Colonic mucosa (tissue), 4 donors: ENCODE data around the gene SLPI. TPM values are rescaled to one million over a fixed set of nuclear protein-coding genes. Genes with fewer than 3 reads are reported as not detected.

Source experiments
- DNase-seq: peaks from one replicate; pipeline ENCODE4 v3.0.0-alpha.2; 2020
- H3K27ac ChIP-seq: fragments of 200-600 bp; one replicate; pipeline ENCODE4 v1.8.0; 2021
- H3K27me3 ChIP-seq: fragments of 200-600 bp; one replicate; pipeline ENCODE4 v1.8.0; 2021
- H3K36me3 ChIP-seq: fragments of 200-600 bp; one replicate; pipeline ENCODE4 v1.8.0; 2021
- H3K4me1 ChIP-seq: fragments of 200-600 bp; one replicate; pipeline ENCODE4 v1.8.0; 2021; ENCODE audit warnings: mild to moderate bottlenecking
- H3K4me3 ChIP-seq: fragments of 200-600 bp; one replicate; pipeline ENCODE4 v1.8.0; 2021
- H3K9ac ChIP-seq, 2 donors: one replicate each; pipeline ENCODE4 v1.7.0; 2013; ENCODE audit warnings: control low read depth in 2 of 2, low read depth in 2 of 2, low read length in 2 of 2
- H3K9me3 ChIP-seq: fragments of 200-600 bp; one replicate; pipeline ENCODE4 v1.8.0; 2021
- intact Hi-C: fragments of 100-400 bp; cut with DNase I; formaldehyde crosslinking; loops from one replicate; pipeline ENCODE4 v1.14.1; 2022
- total RNA-seq, 2 donors: library from RNA; stranded (reverse); fragmentation: NEBNext Ultra II Directional in 1 of 2; extraction: Animal tissue kit (Norgen Biotek cat#: 25700) in 1 of 2; gene quantifications; one replicate each; pipeline ENCODE4 v1.2.1, GENCODE V29; 2021
- TF ChIP-seq, protein P1 (sequence below): fragments of 200-600 bp; IDR thresholded peaks from one replicate; pipeline ENCODE4 v1.8.0; 2022; ENCODE audit warnings: antibody characterized with exemption, mild to moderate bottlenecking
- donor health status: healthy.
- donor health status: DM: no; HTN: no; CAD: no.
- donor health status: DM: no; HTN: no; CAD: no.

SLPI gene
- total RNA-seq, 2 donors from 2014 or later = 109 to 113 TPM

DNA sequence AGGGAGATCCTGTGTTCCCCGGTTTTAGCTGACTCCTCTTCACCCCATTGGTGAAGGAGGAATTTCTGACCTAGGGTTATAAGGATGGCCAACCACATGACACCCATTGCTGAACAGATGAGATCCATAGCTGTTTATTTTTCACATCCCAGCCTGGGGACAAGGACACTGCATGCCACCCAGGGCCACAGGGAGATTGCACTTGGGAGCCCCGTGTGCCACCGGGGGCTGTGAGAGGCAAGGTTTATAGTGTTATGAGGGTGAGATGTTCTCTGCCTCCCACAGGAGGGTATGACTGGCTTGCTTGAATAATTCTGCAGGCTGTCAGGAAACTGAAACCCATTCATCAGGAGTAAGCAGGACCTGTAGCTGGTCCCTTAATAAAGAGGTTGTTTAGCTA, 14.7 kb upstream of the SLPI start:
- TF ChIP-seq, protein P1, sequence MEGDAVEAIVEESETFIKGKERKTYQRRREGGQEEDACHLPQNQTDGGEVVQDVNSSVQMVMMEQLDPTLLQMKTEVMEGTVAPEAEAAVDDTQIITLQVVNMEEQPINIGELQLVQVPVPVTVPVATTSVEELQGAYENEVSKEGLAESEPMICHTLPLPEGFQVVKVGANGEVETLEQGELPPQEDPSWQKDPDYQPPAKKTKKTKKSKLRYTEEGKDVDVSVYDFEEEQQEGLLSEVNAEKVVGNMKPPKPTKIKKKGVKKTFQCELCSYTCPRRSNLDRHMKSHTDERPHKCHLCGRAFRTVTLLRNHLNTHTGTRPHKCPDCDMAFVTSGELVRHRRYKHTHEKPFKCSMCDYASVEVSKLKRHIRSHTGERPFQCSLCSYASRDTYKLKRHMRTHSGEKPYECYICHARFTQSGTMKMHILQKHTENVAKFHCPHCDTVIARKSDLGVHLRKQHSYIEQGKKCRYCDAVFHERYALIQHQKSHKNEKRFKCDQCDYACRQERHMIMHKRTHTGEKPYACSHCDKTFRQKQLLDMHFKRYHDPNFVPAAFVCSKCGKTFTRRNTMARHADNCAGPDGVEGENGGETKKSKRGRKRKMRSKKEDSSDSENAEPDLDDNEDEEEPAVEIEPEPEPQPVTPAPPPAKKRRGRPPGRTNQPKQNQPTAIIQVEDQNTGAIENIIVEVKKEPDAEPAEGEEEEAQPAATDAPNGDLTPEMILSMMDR = no peak
- DNase-seq = no peak
- Histone ChIP-seq H3K27ac (no peak overlapping the region), H3K4me3 (no peak overlapping the region), H3K4me1 (no peaks in the 10 kb centered on the region), H3K27me3 (no peaks in the 10 kb centered on the region), H3K9me3 (no peaks in the 10 kb centered on the region), H3K36me3 (no peaks in the 10 kb centered on the region), H3K9ac (no peak overlapping the region)
- intact Hi-C loops = no loop called here

DNA sequence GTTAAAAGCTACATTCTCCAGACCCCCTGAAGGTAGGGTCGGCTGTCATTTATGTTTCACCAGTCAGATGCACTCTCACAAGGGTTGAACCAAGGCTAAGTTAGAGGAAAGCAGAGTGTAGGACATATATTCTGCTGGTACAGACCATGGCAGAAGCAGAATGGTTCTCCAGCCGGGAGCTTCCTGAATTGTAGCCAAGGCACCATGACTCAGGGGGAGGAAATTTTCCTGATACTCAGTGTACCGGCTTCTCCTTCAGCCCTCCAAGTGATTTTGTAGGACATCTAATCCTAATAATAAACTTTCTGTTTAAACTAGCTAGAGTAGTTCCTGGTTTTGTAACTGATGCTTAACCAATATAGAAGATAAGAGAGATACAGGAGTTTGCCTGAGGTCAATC, 14.2 kb upstream of the SLPI start:
- DNase-seq = no peak
- Histone ChIP-seq H3K36me3 (no peaks in the 10 kb centered on the region), H3K9ac (no peak overlapping the region), H3K27me3 (no peaks in the 10 kb centered on the region), H3K27ac (no peak overlapping the region), H3K9me3 (no peaks in the 10 kb centered on the region), H3K4me3 (no peak overlapping the region), H3K4me1 (no peaks in the 10 kb centered on the region)
- intact Hi-C loops = no loop called here
- TF ChIP-seq, protein P1 = no peak

DNA sequence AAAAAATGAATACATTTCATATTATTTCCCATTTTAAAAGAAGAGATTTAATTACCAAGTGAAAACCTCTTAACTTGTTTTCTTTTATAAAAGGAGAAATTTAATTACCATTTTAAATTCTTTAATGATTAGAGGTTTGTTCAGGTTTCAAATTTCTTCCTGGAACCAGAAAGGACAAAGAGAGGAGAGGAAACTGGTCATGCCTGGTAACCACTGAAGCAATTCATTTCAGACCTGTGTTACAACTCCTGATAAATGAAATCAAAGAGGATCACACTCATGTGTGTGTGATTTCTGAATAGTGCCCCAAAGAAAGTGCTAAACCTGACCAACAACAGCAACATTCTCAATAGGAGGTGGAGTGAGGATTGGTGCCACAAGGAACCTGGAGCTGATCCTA, 12.6 kb upstream of the SLPI start:
- Histone ChIP-seq H3K36me3 (no peaks in the 10 kb centered on the region), H3K27me3 (no peaks in the 10 kb centered on the region), H3K27ac (no peak overlapping the region), H3K9me3 (no peaks in the 10 kb centered on the region), H3K9ac (no peak overlapping the region), H3K4me3 (no peak overlapping the region), H3K4me1 (no peaks in the 10 kb centered on the region)
- intact Hi-C loops = no loop called here
- no peak for DNase-seq
- TF ChIP-seq, protein P1 = no peak

DNA sequence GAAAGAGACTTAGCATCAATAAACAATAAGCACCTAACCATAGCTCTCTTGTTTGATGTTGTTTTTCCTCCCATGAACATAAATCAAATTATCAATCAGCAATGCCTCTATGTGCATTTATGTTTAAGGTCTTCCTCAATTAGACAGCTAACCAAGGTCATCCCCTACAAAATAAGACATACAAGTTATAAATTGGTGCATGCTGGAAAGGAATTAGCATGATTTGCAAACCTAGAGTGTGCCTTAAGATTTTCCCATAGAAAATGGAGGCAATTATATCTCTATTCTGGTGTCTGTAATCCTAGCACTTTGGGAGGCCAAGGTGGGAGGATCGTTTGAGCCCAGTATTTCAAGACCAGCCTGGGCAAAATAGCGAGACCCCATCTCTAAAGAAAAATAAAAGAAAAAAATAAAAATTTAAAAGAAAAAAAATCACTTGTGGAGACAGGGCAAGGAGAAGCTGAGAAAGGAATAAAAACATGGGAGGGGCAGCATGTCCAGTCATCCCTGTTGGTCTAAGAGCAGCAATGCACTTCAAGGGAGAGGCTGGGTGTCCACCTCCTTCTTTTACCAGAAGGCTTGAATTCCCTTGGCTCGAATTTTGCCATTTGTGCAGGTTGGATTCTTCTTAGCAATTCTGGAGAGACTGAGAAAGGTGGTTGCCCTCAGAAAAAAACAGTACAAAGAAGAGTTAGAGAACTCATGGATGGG, 9.3 kb upstream of the SLPI start:
- intact Hi-C loops = no loop called here

DNA sequence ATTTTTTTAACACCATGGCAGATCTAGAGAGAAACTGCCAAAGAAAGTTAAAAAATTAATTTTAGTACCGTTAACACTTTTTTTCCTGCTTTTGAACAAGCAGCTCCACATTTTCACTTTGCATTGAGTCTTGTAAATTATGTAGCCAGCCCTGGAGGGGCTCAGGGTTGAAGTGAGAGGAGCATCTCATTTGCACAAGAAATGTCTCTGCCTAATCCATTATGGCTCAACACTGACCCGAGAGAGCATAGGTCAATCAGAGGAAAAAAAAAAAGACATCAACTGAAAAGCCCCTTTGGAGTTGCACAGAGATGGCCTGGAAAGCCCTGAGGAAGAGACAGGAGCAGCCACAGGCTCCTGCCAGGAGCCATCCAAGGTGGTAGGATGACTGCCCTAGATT, 4.3 kb upstream of the SLPI start:
- no peaks in the 10 kb centered on the region for H3K36me3 ChIP-seq
- intact Hi-C loops = no loop called here
- H3K27ac ChIP-seq = no peak overlapping the region
- peaks cover 6% of the 10 kb centered on the region for H3K4me1 ChIP-seq
- TF ChIP-seq, protein P1 = no peak
- DNase-seq = no peak
- no peaks in the 10 kb centered on the region for H3K9me3 ChIP-seq
- no peak overlapping the region for H3K9ac ChIP-seq
- no peak overlapping the region for H3K4me3 ChIP-seq
- no peaks in the 10 kb centered on the region for H3K27me3 ChIP-seq

More for the DNA sequence above, 9.3 kb upstream of the SLPI start:
- Histone ChIP-seq H3K27me3 (no peaks in the 10 kb centered on the region), H3K9ac (no peak overlapping the region), H3K9me3 (no peaks in the 10 kb centered on the region), H3K27ac (no peak overlapping the region), H3K4me3 (no peak overlapping the region), H3K4me1 (no peaks in the 10 kb centered on the region), H3K36me3 (no peaks in the 10 kb centered on the region)
- no peak for DNase-seq
- TF ChIP-seq, protein P1 = no peak
